Esophagus muscularis mucosa (tissue), 4 donors: ENCODE results near the gene TBC1D16. TPM values are rescaled to one million over a fixed set of nuclear protein-coding genes. Genes with fewer than 3 reads are reported as not detected.
A peak's percentile ranks its signal among the peaks of the same experiment; 100 is the strongest.

Experiments
- DNase-seq: peaks from one replicate; pipeline ENCODE4 v3.0.0-alpha.2; 2017; ENCODE audit errors: extremely low spot score
- H3K27ac ChIP-seq, 4 donors: fragments of 200-600 bp; sonication (generic); replicated peaks in 1 of 4; 1 replicate in 3 of 4; 2 replicates in 1 of 4; pipeline ENCODE4 v1.5.1; 2016 to 2019; ENCODE audit warnings: mild to moderate bottlenecking in 1 of 4
- H3K27me3 ChIP-seq, 4 donors: fragments of 200-600 bp; sonication (generic); one replicate each; pipeline versions ENCODE4 v1.5.1 to v1.6.0; 2016 to 2019
- H3K36me3 ChIP-seq, 4 donors: fragments of 200-600 bp; sonication (generic); one replicate each; pipeline ENCODE4 v1.5.1; 2016 to 2019
- H3K4me1 ChIP-seq, 4 donors: fragments of 200-600 bp; sonication (generic); one replicate each; pipeline ENCODE4 v1.5.1; 2016 to 2019
- H3K4me3 ChIP-seq, 4 donors: fragments of 200-600 bp; sonication (generic); 1 replicate in 2 of 4; 2 replicates in 2 of 4; pipeline ENCODE4 v1.5.1; 2016 to 2019; ENCODE audit warnings: mild to moderate bottlenecking in 4 of 4, moderate library complexity in 1 of 4
- H3K9me3 ChIP-seq, 4 donors: fragments of 200-600 bp; sonication (generic); 1 replicate in 3 of 4; 2 replicates in 1 of 4; pipeline ENCODE4 v1.5.1; 2016 to 2019
- EP300 ChIP-seq: sonication (generic); formaldehyde crosslinking; IDR thresholded peaks from one replicate; pipeline ENCODE4 v1.6.1; 2017; ENCODE audit warnings: antibody characterized with exemption
- POLR2A ChIP-seq: fragments of 450-650 bp; IDR thresholded peaks from one replicate; pipeline ENCODE4 v1.6.1; 2017; ENCODE audit warnings: antibody characterized with exemption, moderate library complexity, mild to moderate bottlenecking, low read depth
- POLR2AphosphoS5 ChIP-seq, 2 donors: sonication (generic); formaldehyde crosslinking; IDR thresholded peaks; one replicate each; pipeline ENCODE4 v1.6.1; 2017; ENCODE audit warnings: antibody characterized with exemption in 2 of 2
- WGBS: methylation state at CpG from one replicate; pipeline ENCODE4 v1.1.5; 2018; 5-methylcytosine and 5-hydroxymethylcytosine counted together
- intact Hi-C: fragments of 100-400 bp; cut with DNase I; formaldehyde crosslinking; loops from one replicate; pipeline ENCODE4 v1.15.1; 2023
- total RNA-seq, 4 donors: library from RNA; depleted of rRNA; stranded (reverse); fragments of >200 nt; gene quantifications; one replicate each; pipeline versions ENCODE4 v1.1.0 to v1.2.1, GENCODE V29; 2016
- TF ChIP-seq, protein P1 (sequence below), 3 experiments: fragments of 200-600 bp in 2 of 3; fragments of 450-650 bp in 1 of 3; sonication (generic) in 2 of 3; IDR thresholded peaks; one replicate each; pipeline ENCODE4 v1.5.1; 2017 to 2019; ENCODE audit warnings: antibody characterized with exemption in 3 of 3, mild to moderate bottlenecking in 2 of 3, moderate library complexity in 1 of 3

The TBC1D16 gene
- total RNA-seq, 4 donors from 2014 or later: 30.3 to 37.4 (median 33.2) TPM

DNA sequence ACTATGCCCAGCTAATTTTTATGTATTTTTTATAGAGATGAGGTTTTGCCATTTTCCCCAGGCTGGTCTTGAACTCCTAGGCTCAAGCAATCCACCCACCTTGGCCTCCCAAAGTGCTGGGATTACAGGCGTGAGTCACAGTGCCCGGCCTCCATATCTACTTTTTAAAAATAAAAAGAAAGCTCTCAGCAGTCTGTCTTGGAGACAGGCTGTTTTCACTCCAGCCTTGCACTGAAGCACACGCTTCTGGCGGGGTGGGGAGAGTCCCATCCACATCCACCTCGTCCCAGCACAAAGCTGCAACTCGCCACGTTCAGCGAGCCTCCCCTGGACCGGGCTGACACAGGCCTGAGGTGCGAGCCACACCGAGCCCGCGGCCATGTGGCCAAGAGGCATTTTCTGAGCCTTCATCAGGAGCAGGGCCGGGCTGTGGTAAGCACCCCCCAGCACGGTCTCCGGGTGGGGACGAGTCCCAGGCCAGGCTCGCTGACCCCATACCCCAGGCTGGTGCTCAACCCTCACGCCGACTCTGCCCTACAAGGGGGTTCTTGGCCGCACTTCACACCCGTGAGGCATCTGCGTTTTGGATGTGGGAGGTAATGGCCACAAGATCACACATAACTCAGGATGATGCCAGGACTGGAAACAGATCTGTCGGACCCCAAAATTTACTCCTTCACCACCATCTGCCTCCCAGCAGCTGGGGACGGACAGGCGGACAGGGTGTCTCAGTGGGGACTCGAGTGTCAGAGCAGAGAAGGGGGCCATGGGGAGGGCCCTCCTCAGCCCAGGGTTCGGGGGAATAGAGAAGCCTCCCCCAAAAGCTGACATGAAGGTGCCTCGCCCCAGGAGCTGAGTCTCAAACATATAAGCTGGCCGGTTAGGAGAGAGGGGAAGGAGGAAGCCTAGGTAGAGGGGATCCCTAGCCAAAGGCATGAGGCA, 28.6 kb downstream of the TBC1D16 start:
- Histone ChIP-seq H3K27ac (no peak overlapping the region), H3K9me3 (no peaks in the 10 kb centered on the region), H3K4me1 (peaks cover 13 to 23% (median 19%) of the 10 kb centered on the region in 4 donors), H3K4me3 (no peak overlapping the region), H3K27me3 (no peaks in the 10 kb centered on the region), H3K36me3 (peaks cover 0 to 55% (median 25%) of the 10 kb centered on the region in 4 donors)
- intact Hi-C loops: loop anchor here (5.0 kb wide), 1 partner anchor 75 kb away; no protein-coding TSS in a partner anchor
- TF ChIP-seq POLR2AphosphoS5 (IDR thresholded peaks at IDR 0.05) (no peak), POLR2A (no peak), EP300 (no peak)
- TF ChIP-seq, protein P1, sequence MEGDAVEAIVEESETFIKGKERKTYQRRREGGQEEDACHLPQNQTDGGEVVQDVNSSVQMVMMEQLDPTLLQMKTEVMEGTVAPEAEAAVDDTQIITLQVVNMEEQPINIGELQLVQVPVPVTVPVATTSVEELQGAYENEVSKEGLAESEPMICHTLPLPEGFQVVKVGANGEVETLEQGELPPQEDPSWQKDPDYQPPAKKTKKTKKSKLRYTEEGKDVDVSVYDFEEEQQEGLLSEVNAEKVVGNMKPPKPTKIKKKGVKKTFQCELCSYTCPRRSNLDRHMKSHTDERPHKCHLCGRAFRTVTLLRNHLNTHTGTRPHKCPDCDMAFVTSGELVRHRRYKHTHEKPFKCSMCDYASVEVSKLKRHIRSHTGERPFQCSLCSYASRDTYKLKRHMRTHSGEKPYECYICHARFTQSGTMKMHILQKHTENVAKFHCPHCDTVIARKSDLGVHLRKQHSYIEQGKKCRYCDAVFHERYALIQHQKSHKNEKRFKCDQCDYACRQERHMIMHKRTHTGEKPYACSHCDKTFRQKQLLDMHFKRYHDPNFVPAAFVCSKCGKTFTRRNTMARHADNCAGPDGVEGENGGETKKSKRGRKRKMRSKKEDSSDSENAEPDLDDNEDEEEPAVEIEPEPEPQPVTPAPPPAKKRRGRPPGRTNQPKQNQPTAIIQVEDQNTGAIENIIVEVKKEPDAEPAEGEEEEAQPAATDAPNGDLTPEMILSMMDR (IDR thresholded peaks at IDR 0.05): no peak
- no peak for DNase-seq
- WGBS: 95% methylated on average over 17 of the region's 30 CpGs

DNA sequence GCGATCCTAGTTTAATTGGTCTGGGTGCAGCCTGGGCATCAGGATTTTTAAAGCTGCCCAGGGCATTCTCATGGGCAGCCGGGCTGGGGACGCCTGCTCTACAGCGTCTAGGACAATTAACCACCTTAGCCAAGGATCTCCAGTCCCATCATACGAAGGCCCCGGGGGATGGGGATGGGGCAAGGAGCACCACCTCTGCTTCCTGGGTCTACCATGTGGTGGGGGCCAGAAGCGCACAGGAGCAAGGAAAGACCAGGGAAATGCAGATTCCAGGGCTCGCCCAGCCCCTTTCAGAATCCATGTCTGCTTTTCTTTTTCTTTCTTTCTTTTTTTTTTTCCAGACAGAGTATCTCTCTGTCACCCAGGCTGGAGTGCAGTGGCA, 29.3 kb downstream of the TBC1D16 start:
- H3K27ac ChIP-seq: no peak overlapping the region
- no peaks in the 10 kb centered on the region for H3K9me3 ChIP-seq
- no peak overlapping the region for H3K4me3 ChIP-seq
- 68% methylated on average over 8 of the region's 8 CpGs for WGBS
- peaks cover 0 to 51% (median 30%) of the 10 kb centered on the region in 4 donors for H3K36me3 ChIP-seq
- TF ChIP-seq, protein P1 (IDR thresholded peaks at IDR 0.05): no peak
- TF ChIP-seq POLR2AphosphoS5 (IDR thresholded peaks at IDR 0.05): no peak
- no peak for TF ChIP-seq EP300
- TF ChIP-seq POLR2A: no peak
- intact Hi-C loops: loop anchor here (5.0 kb wide), 1 partner anchor 76 kb away; no protein-coding TSS in a partner anchor
- no peaks in the 10 kb centered on the region for H3K27me3 ChIP-seq
- no peak for DNase-seq
- H3K4me1 ChIP-seq: peaks cover 13 to 26% (median 19%) of the 10 kb centered on the region in 4 donors

DNA sequence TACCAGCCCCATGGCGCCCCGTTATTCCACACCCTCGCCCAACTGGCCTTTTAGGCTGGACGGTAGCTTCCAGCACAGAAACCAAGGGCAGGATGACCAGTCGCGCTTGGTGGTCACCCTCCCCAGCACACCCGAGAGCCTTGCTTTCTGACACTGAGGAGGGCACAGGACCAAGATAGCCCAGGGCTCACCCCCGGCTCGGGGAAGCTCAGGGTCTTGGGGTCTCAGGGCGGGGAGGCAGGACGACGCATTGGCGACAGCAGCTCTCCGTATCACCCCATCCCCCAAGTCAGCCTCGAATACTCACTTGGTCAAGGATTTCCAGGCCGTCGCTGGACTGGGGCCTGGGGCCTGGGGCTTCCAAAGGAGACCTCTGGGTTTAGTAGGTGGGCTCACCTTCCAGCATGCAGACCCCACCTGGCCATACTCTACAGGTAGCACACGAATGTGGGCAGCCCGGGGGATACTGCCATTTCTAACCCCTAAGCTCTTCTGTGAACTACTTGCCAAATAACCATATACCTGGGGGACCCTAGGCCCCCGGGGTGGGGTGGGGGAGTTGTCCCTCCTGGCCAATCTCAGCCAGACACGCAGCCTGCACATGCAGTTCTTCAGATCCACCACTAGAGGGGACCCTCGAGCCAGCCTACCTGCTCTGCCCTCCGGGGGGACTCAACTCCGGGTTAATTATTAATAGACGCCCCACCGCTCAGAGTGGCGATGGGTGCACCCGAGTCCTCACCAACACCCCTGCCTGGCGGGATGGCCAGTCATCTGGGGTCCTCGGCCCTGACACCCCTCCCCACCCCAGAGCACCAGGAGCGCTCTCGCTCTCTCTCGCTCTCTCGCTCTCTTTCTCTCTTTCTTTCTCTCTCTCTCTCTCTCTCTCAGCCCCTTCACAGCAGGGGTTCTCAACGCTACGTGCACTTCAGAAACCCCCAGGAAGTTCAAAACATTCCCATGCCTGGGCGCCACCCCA, 30.0 kb downstream of the TBC1D16 start:
- Histone ChIP-seq H3K27me3 (no peaks in the 10 kb centered on the region), H3K36me3 (peaks cover 0 to 46% (median 30%) of the 10 kb centered on the region in 4 donors), H3K9me3 (no peaks in the 10 kb centered on the region), H3K4me3 (peak overlapping the region in 2 of 4 donors; percentile 22 to 30), H3K4me1 (peaks cover 13 to 33% (median 19%) of the 10 kb centered on the region in 4 donors), H3K27ac (no peak overlapping the region)
- intact Hi-C loops: loop anchor here (5.0 kb wide), 1 partner anchor 77 kb away; no protein-coding TSS in a partner anchor
- DNase-seq: no peak
- 40% methylated on average over 24 of the region's 37 CpGs for WGBS
- TF ChIP-seq POLR2A: no peak
- TF ChIP-seq EP300: no peak
- peak in 1 of 2 donors; percentile 6 for TF ChIP-seq POLR2AphosphoS5 (IDR thresholded peaks at IDR 0.05)
- TF ChIP-seq, protein P1 (IDR thresholded peaks at IDR 0.05): peak in 2 of 3 experiments; percentile 95 to 97

DNA sequence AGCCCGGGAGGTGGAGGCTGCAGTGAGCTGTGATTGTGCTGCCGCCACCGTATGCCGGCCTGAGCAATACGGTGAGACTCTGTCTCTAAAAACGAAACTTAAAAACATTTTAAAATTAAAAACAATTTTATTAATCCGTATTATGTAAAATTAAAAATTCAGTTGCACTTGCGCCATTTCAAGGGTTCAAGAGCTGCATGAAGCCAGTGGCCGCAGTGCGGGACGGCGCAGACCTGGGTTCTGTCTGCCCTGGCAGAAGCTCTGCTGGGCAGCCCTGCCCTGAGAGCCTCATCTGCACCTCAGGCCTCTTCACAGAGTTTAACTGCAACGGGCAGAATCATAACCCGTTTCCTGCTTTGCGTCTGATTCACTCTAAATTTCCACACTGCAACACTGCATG, 31.7 kb downstream of the TBC1D16 start:
- 95% methylated on average over 15 of the region's 15 CpGs for WGBS
- DNase-seq: no peak
- H3K9me3 ChIP-seq: no peaks in the 10 kb centered on the region
- TF ChIP-seq POLR2A (no peak), POLR2AphosphoS5 (IDR thresholded peaks at IDR 0.05) (no peak), EP300 (no peak)
- TF ChIP-seq, protein P1 (IDR thresholded peaks at IDR 0.05): no peak
- H3K27me3 ChIP-seq: no peaks in the 10 kb centered on the region
- peaks cover 13 to 31% (median 19%) of the 10 kb centered on the region in 4 donors for H3K4me1 ChIP-seq
- no peak overlapping the region for H3K27ac ChIP-seq
- no peak overlapping the region for H3K4me3 ChIP-seq
- intact Hi-C loops: no loop called here
- peaks cover 0 to 31% (median 18%) of the 10 kb centered on the region in 4 donors for H3K36me3 ChIP-seq
